ENCODE data around the gene RBM14.
"Not testable (repeated sequence)": the region's sequence is repeated elsewhere in the genome, so short reads cannot be mapped to it uniquely, and the experiment has no call there.

DNA sequence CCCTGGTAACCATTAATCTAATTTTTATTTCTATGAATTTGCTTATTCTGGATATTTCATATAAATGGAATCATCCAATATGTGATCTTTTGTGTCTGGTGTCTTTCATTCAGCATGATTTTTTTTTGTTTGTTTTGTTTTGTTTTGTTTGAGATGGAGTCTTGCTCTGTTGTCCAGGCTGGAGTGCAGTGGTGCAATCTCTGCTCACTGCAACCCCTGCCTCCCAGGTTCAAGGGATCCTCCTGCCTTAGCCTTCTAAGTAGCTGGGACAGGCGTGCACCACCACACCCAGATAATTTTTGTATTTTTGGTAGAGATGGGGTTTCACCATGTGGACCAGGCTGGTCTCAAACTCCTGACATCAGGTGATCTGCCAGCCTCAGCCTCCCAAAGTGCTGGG is 31.0 kb upstream of the RBM14 start:
- TF ChIP-seq IRF2 (CRISPR knock-in tag; IDR thresholded peaks at IDR 0.05; ENCODE audit: borderline replicate concordance, low read depth); CREB1 (CRISPR knock-in tag; IDR thresholded peaks at IDR 0.05); CTCF (IDR thresholded peaks at IDR 0.05): not testable (repeated sequence)
- TF ChIP-seq, protein P1, sequence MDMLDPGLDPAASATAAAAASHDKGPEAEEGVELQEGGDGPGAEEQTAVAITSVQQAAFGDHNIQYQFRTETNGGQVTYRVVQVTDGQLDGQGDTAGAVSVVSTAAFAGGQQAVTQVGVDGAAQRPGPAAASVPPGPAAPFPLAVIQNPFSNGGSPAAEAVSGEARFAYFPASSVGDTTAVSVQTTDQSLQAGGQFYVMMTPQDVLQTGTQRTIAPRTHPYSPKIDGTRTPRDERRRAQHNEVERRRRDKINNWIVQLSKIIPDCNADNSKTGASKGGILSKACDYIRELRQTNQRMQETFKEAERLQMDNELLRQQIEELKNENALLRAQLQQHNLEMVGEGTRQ (CRISPR knock-in tag; IDR thresholded peaks at IDR 0.05): not testable (repeated sequence)
- TF ChIP-seq, protein P2, sequence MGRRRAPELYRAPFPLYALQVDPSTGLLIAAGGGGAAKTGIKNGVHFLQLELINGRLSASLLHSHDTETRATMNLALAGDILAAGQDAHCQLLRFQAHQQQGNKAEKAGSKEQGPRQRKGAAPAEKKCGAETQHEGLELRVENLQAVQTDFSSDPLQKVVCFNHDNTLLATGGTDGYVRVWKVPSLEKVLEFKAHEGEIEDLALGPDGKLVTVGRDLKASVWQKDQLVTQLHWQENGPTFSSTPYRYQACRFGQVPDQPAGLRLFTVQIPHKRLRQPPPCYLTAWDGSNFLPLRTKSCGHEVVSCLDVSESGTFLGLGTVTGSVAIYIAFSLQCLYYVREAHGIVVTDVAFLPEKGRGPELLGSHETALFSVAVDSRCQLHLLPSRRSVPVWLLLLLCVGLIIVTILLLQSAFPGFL (CRISPR knock-in tag; IDR thresholded peaks at IDR 0.05; ENCODE audit: borderline replicate concordance): not testable (repeated sequence)

Data from WTC11 (cell line).